ENCODE results near the gene CPM.
A peak's percentile ranks its signal among the peaks of the same experiment; 100 is the strongest.
"Not testable (repeated sequence)": the region's sequence is repeated elsewhere in the genome, so short reads cannot be mapped to it uniquely, and the experiment has no call there.

Gene CPM

GRCh38 chr12:68864604-68865003 lies 68.4 kb downstream of the CPM start:
- in situ Hi-C loops (cut with MboI; ENCODE audit: low pct_unique_long_range_greater_than_20kb, low sequenced_read_pairs, unreplicated experiment), result no loop called here
- TF ChIP-seq CTCF (IDR thresholded peaks at IDR 0.05; ENCODE audit: extremely low read depth, insufficient read depth, missing control alignments), result no peak
- no peak for DNase-seq (ENCODE audit: low spot score)

GRCh38 chr12:68863886-68864454 lies 69.0 kb downstream of the CPM start:
- in situ Hi-C loops (cut with MboI; ENCODE audit: low pct_unique_long_range_greater_than_20kb, low sequenced_read_pairs, unreplicated experiment), result not testable (repeated sequence)
- TF ChIP-seq CTCF (IDR thresholded peaks at IDR 0.05; ENCODE audit: extremely low read depth, insufficient read depth, missing control alignments), result peak; percentile 54
- peak; percentile 44 for DNase-seq (ENCODE audit: low spot score)

- DNase-seq (ENCODE audit: low spot score), result no peak
- TF ChIP-seq CTCF (IDR thresholded peaks at IDR 0.05; ENCODE audit: extremely low read depth, insufficient read depth, missing control alignments), result peak; percentile 1
- in situ Hi-C loops (cut with MboI; ENCODE audit: low pct_unique_long_range_greater_than_20kb, low sequenced_read_pairs, unreplicated experiment), result no loop called here
These were observed 69.7 kb downstream of the CPM start for GRCh38 chr12:68863109-68863770.

GRCh38 chr12:68861890-68862289 lies 71.1 kb downstream of the CPM start:
- in situ Hi-C loops (cut with MboI; ENCODE audit: low pct_unique_long_range_greater_than_20kb, low sequenced_read_pairs, unreplicated experiment), result no loop called here
- TF ChIP-seq CTCF (IDR thresholded peaks at IDR 0.05; ENCODE audit: extremely low read depth, insufficient read depth, missing control alignments), result no peak
- no peak for DNase-seq (ENCODE audit: low spot score)

- in situ Hi-C loops (cut with MboI; ENCODE audit: low pct_unique_long_range_greater_than_20kb, low sequenced_read_pairs, unreplicated experiment), result loop anchor here (10.0 kb wide), 1 partner anchor 218 kb away; no protein-coding TSS in a partner anchor
- no peak for DNase-seq (ENCODE audit: low spot score)
- no peak for TF ChIP-seq CTCF (IDR thresholded peaks at IDR 0.05; ENCODE audit: extremely low read depth, insufficient read depth, missing control alignments)
These were observed 76.5 kb downstream of the CPM start for GRCh38 chr12:68856510-68856909.

GRCh38 chr12:68855771-68856170 lies 77.2 kb downstream of the CPM start:
- DNase-seq (ENCODE audit: low spot score), result no peak
- in situ Hi-C loops (cut with MboI; ENCODE audit: low pct_unique_long_range_greater_than_20kb, low sequenced_read_pairs, unreplicated experiment), result loop anchor here (10.0 kb wide), 1 partner anchor 219 kb away; no protein-coding TSS in a partner anchor
- TF ChIP-seq CTCF (IDR thresholded peaks at IDR 0.05; ENCODE audit: extremely low read depth, insufficient read depth, missing control alignments), result no peak
